ENCODE results near the gene COQ8A.

DNA sequence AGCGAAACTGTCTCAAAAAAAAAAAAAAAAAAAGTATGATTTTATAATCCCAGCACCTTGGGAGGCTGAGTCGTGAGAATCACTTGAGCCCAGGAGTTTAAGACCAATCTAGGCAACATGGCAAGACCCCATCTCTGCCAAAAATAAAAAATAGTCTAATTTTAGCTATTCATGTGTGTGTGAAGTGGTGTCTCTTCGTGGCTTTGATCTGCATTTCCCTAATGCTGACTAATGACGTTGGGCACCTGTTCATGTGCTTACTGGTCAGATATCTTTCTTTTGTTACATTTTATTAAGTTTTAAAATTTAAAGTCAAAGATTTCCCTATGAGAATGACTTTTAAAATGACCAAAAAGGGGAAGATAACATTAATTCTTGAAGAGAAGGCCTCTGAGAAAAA is 38.7 kb upstream of the COQ8A start:
- no peak for TF ChIP-seq CTCF (IDR thresholded peaks at IDR 0.05; ENCODE audit: poor library complexity, severe bottlenecking)
- no peak for TF ChIP-seq POLR2AphosphoS5 (IDR thresholded peaks at IDR 0.05)
- TF ChIP-seq EP300 (conservative IDR thresholded peaks at IDR 0.05; ENCODE audit: poor library complexity, severe bottlenecking), result no peak
- TF ChIP-seq SMC3 (conservative IDR thresholded peaks at IDR 0.05; ENCODE audit: poor library complexity), result no peak

All from neural cell (in vitro differentiated cells).